GM23338 (cell line): ENCODE data around the gene BANP. TPM values are rescaled to one million over a fixed set of nuclear protein-coding genes. Genes with fewer than 3 reads are reported as not detected.

Experiments
- ATAC-seq: fragments of 200-7000 bp; cut with Tn5 transposase; 3 replicates; pipeline ENCODE4 v1.9.1; 2020
- DNase-seq: peaks from one replicate; pipeline ENCODE4 v3.0.0-alpha.2; 2015; ENCODE audit warnings: low spot score
- H2AFZ ChIP-seq: fragments of 200-600 bp; sonication (generic); 2 replicates; pipeline ENCODE4 v1.8.0; 2016; ENCODE audit warnings: antibody characterized with exemption, mild to moderate bottlenecking, moderate library complexity
- H3F3A ChIP-seq: fragments of 200-600 bp; sonication (generic); replicated peaks from 2 replicates; pipeline ENCODE4 v1.8.0; 2017; ENCODE audit warnings: antibody characterized with exemption, mixed run types, low read depth
- H3K27ac ChIP-seq: fragments of 200-600 bp; sonication (generic); 2 replicates; pipeline ENCODE4 v1.6.1; 2016; ENCODE audit warnings: low read depth
- H3K27me3 ChIP-seq: fragments of 200-600 bp; sonication (generic); 2 replicates; pipeline ENCODE4 v1.8.0; 2016; ENCODE audit warnings: mild to moderate bottlenecking, mixed run types, moderate library complexity; ENCODE audit not compliant: insufficient read depth
- H3K36me3 ChIP-seq: fragments of 200-600 bp; sonication (generic); 2 replicates; pipeline ENCODE4 v1.8.0; 2016; ENCODE audit warnings: mild to moderate bottlenecking; ENCODE audit not compliant: insufficient read depth
- H3K4me1 ChIP-seq: fragments of 200-600 bp; sonication (generic); 2 replicates; pipeline ENCODE4 v1.8.0; 2016; ENCODE audit warnings: mild to moderate bottlenecking, moderate library complexity; ENCODE audit not compliant: insufficient read depth
- H3K4me2 ChIP-seq: fragments of 200-600 bp; sonication (generic); 2 replicates; pipeline ENCODE4 v1.7.1; 2017; ENCODE audit warnings: mixed run types
- H3K4me3 ChIP-seq: fragments of 200-600 bp; sonication (generic); 2 replicates; pipeline ENCODE4 v1.6.1; 2016; ENCODE audit warnings: mixed run types
- H3K79me2 ChIP-seq: fragments of 200-600 bp; sonication (generic); replicated peaks from 2 replicates; pipeline ENCODE4 v1.8.0; 2017; ENCODE audit warnings: mild to moderate bottlenecking; ENCODE audit not compliant: insufficient read depth
- H3K9me2 ChIP-seq: fragments of 200-600 bp; sonication (generic); 2 replicates; pipeline ENCODE4 v1.8.0; 2017; ENCODE audit not compliant: insufficient read depth
- H4K20me1 ChIP-seq: fragments of 200-600 bp; sonication (generic); replicated peaks from 2 replicates; pipeline ENCODE4 v1.8.0; 2017; ENCODE audit warnings: mild to moderate bottlenecking; ENCODE audit not compliant: insufficient read depth
- H3K27ac Mint-ChIP-seq: 2 replicates; pipeline ENCODE4 v1.8.0; 2020; ENCODE audit warnings: inconsistent platforms, mild to moderate bottlenecking, moderate library complexity, mixed read lengths
- H3K27me3 Mint-ChIP-seq: 3 replicates; pipeline ENCODE4 v1.8.0; 2022; ENCODE audit warnings: low read depth, mild to moderate bottlenecking, moderate library complexity, mixed read lengths, inconsistent platforms; ENCODE audit not compliant: insufficient read depth, poor library complexity
- H3K36me3 Mint-ChIP-seq: 3 replicates; pipeline ENCODE4 v1.8.0; 2021; ENCODE audit warnings: low read depth, mild to moderate bottlenecking, inconsistent platforms, moderate library complexity, mixed read lengths
- H3K4me1 Mint-ChIP-seq: 3 replicates; pipeline ENCODE4 v1.8.0; 2020; ENCODE audit warnings: mild to moderate bottlenecking, inconsistent platforms, mixed read lengths
- H3K4me3 Mint-ChIP-seq: 3 replicates; pipeline ENCODE4 v1.8.0; 2021; ENCODE audit warnings: moderate library complexity, mild to moderate bottlenecking, inconsistent platforms, mixed read lengths
- H3K9me3 Mint-ChIP-seq: 3 replicates; pipeline ENCODE4 v1.8.0; 2020; ENCODE audit warnings: moderate library complexity, mild to moderate bottlenecking, inconsistent platforms, mixed read lengths
- CREB1 ChIP-seq: fragments of 250-450 bp; sonication (Bioruptor Pico); IDR thresholded peaks from 2 replicates; pipeline ENCODE4 v1.5.0; 2020; ENCODE audit warnings: low read depth, mild to moderate bottlenecking, moderate library complexity
- CTCF ChIP-seq, 2 experiments: fragments of 200-600 bp in 1 of 2; sonication (generic) in 1 of 2; conservative IDR thresholded peaks; 2 replicates each; pipeline versions ENCODE4 v1.5.1 to v1.6.1; 2016 to 2017; ENCODE audit warnings: antibody characterized with exemption in 2 of 2, low read depth in 2 of 2, mild to moderate bottlenecking in 2 of 2, moderate library complexity in 1 of 2
- ETS1 ChIP-seq: IDR thresholded peaks from 2 replicates; pipeline ENCODE4 v1.6.1; 2016; ENCODE audit warnings: antibody characterized with exemption
- EZH2 ChIP-seq: fragments of 200-600 bp; sonication (generic); IDR thresholded peaks from one replicate; pipeline ENCODE4 v1.8.0; 2017; ENCODE audit warnings: antibody characterized with exemption, mild to moderate bottlenecking, low read depth; ENCODE audit not compliant: unreplicated experiment
- NANOG ChIP-seq: IDR thresholded peaks from 2 replicates; pipeline ENCODE4 v1.6.1; 2016; ENCODE audit warnings: antibody characterized with exemption, borderline replicate concordance
- POLR2AphosphoS5 ChIP-seq: IDR thresholded peaks from 2 replicates; pipeline ENCODE4 v1.6.1; 2016; ENCODE audit warnings: antibody characterized with exemption, low read depth
- REST ChIP-seq: IDR thresholded peaks from one replicate; pipeline ENCODE4 v1.6.1; 2018; ENCODE audit warnings: antibody characterized with exemption; ENCODE audit not compliant: unreplicated experiment
- STAT1 ChIP-seq: IDR thresholded peaks from one replicate; pipeline ENCODE4 v1.6.1; 2016; ENCODE audit warnings: antibody characterized with exemption; ENCODE audit not compliant: unreplicated experiment
- ZNF114 ChIP-seq: fragments of 250-450 bp; sonication (Bioruptor Pico); IDR thresholded peaks from 2 replicates; pipeline ENCODE4 v1.5.0; 2020; ENCODE audit warnings: mild to moderate bottlenecking, moderate library complexity
- ZNF462 ChIP-seq: fragments of 250-450 bp; sonication (Bioruptor Pico); IDR thresholded peaks from 2 replicates; pipeline ENCODE4 v1.5.0; 2020; ENCODE audit warnings: mild to moderate bottlenecking, moderate library complexity
- polyA plus RNA-seq: library from polyadenylated mRNA; unstranded; fragments of >200 nt; fragmentation: Nextera tagmentation; extraction: Ambion mirVana; gene quantifications from 2 replicates; pipeline ENCODE4 v1.2.1, GENCODE V29; 2016
- total RNA-seq: library from RNA; depleted of rRNA; stranded (reverse); fragments of >200 nt; shearing (Covaris generic); gene quantifications from 2 replicates; pipeline ENCODE4 v1.2.3, GENCODE V29; 2014

The BANP gene
- total and polyA plus RNA-seq, 2 experiments from 2014 or later = 22.3 to 48.0 TPM

- TF ChIP-seq ZNF462 (CRISPR knock-in tag) (no peak), NANOG (no peak), POLR2AphosphoS5 (no peak), STAT1 (no peak), CTCF (conservative IDR thresholded peaks at IDR 0.05; ENCODE audit: low read depth in 2 of 2) (no peak), CREB1 (no peak), ZNF114 (CRISPR knock-in tag) (no peak)
Measured at GRCh38 chr16:88071908-88072307, 120.7 kb downstream of the BANP start (continued).

GRCh38 chr16:88072571-88073001, 121.4 kb downstream of the BANP start:
- H3K36me3 ChIP-seq = no peaks in the 10 kb centered on the region
- no peak overlapping the region for H3K27ac ChIP-seq
- no peak for ATAC-seq
- Mint-ChIP-seq H3K9me3 (no peaks in the 10 kb centered on the region), H3K4me1 (no peaks in the 10 kb centered on the region; the same call in 2 of the 3 replicates), H3K27ac (no peak overlapping the region), H3K36me3 (peaks cover 9% of the 10 kb centered on the region), H3K27me3 (peaks cover 8% of the 10 kb centered on the region), H3K4me3 (no peak overlapping the region)
- H2AFZ ChIP-seq = no peak overlapping the region
- DNase-seq = no peak
- H3K4me3 ChIP-seq = no peak overlapping the region
- H3F3A ChIP-seq = no peaks in the 10 kb centered on the region
- H3K9me2 ChIP-seq = no peaks in the 10 kb centered on the region
- no peaks in the 10 kb centered on the region for H3K4me1 ChIP-seq
- H3K4me2 ChIP-seq = no peak overlapping the region
- no peaks in the 10 kb centered on the region for H3K79me2 ChIP-seq
- H4K20me1 ChIP-seq = no peaks in the 10 kb centered on the region
- no peaks in the 10 kb centered on the region for H3K27me3 ChIP-seq
- TF ChIP-seq CREB1 (no peak), REST (no peak), STAT1 (no peak), ETS1 (no peak), EZH2 (no peak), CTCF (conservative IDR thresholded peaks at IDR 0.05; ENCODE audit: low read depth in 2 of 2) (no peak)
